ENCODE data around the gene BCL2. TPM values are rescaled to one million over a fixed set of nuclear protein-coding genes. Genes with fewer than 3 reads are reported as not detected.

Gene BCL2
- total RNA-seq, 1 experiment from 2014 or later = 2.5 TPM

- H3K9me3 ChIP-seq (ENCODE audit: control insufficient read depth in 1 of 2, insufficient read depth in 1 of 2, low read depth in 1 of 2, low read length in 2 of 2) = no peaks in the 10 kb centered on the region
- TF ChIP-seq ATF3 (IDR thresholded peaks at IDR 0.05) (no peak), CBX3 (IDR thresholded peaks at IDR 0.05; ENCODE audit: low read depth) (no peak), MAX (IDR thresholded peaks at IDR 0.05) (no peak), YY1 (IDR thresholded peaks at IDR 0.05; ENCODE audit: extremely low read depth, insufficient replicate concordance, low read depth, low read length) (no peak), CEBPB (IDR thresholded peaks at IDR 0.05; ENCODE audit: low read depth) (no peak), SP1 (IDR thresholded peaks at IDR 0.05; ENCODE audit: low read depth) (no peak), ZFX (IDR thresholded peaks at IDR 0.05) (no peak), POLR2AphosphoS5 (IDR thresholded peaks at IDR 0.05; ENCODE audit: low read depth, low read length) (no peak), ZBTB33 (IDR thresholded peaks at IDR 0.05; ENCODE audit: extremely low read depth, insufficient replicate concordance, low read length) (no peak), POLR2A (IDR thresholded peaks at IDR 0.05; ENCODE audit: borderline replicate concordance, extremely low read depth, insufficient read depth, insufficient read length) (no peak), TCF7L2 (IDR thresholded peaks at IDR 0.05; ENCODE audit: borderline replicate concordance, extremely low read depth, insufficient read depth, insufficient read length) (no peak)
- ATAC-seq (no peak), DNase-seq (ENCODE audit: low read depth, low spot score) (no peak)
- RAD21 ChIA-PET (ENCODE audit: low non-redundant PET in 1 of 2, low total read pairs in 2 of 2, uncharacterized antibody in 2 of 2, unreplicated experiment in 2 of 2) = no interaction called here
- BruUV-seq (replicated peaks) = no TSS peak
- no peak overlapping the region for H3K4me3 ChIP-seq (replicated peaks in 1 of 2; ENCODE audit: low read depth in 1 of 2, low read length in 2 of 2)
- no peak overlapping the region for H3K27ac ChIP-seq (ENCODE audit: low read depth, low read length)
- peaks cover 6% of the 10 kb centered on the region; the same call in 1 of the 2 replicates for H3K27me3 ChIP-seq (ENCODE audit: insufficient read depth, low read length)
- no peaks in the 10 kb centered on the region for H3K79me2 ChIP-seq (ENCODE audit: insufficient read depth, low read length)
- POLR2A ChIA-PET = no interaction called here
- no peaks in the 10 kb centered on the region for H3K36me3 ChIP-seq (ENCODE audit: control insufficient read depth in 1 of 2, insufficient read depth in 2 of 2, low read length in 2 of 2)
- CTCF ChIA-PET = interaction anchor here (1.0 to 2.4 kb wide), 7 partner anchors 12 to 307 kb away, joined by 3 to 19 read pairs (median 8); partner anchors contain the start of gene BCL2
- H3K9ac ChIP-seq (ENCODE audit: low read length) = no peak overlapping the region
- no peaks in the 10 kb centered on the region for H3K9me2 ChIP-seq (ENCODE audit: insufficient read depth)
- no peak overlapping the region for H2AFZ ChIP-seq (ENCODE audit: low read depth, low read length, poor library complexity, severe bottlenecking)
- no peaks in the 10 kb centered on the region for H3K4me1 ChIP-seq (ENCODE audit: control insufficient read depth in 1 of 2, insufficient read depth in 2 of 2, low read length in 2 of 2)
- H4K20me1 ChIP-seq (ENCODE audit: insufficient read depth) = no peaks in the 10 kb centered on the region
- H3K4me2 ChIP-seq (ENCODE audit: low read length) = no peak overlapping the region
- intact Hi-C loops (cut with micrococcal nuclease) = loop anchor here (10.0 kb wide), 1 partner anchor 442 kb away; no protein-coding TSS in a partner anchor
Measured at GRCh38 chr18:63132819-63133200, 186.8 kb downstream of the BCL2 start.
